Prostate gland (tissue), 2 donors: ENCODE measurements around the gene MACC1. TPM values are rescaled to one million over a fixed set of nuclear protein-coding genes. Genes with fewer than 3 reads are reported as not detected.

Experiments used
- DNase-seq: peaks from one replicate; pipeline ENCODE4 v3.0.0-alpha.2; 2019; ENCODE audit warnings: low spot score
- H3K27ac ChIP-seq, 2 donors: fragments of 200-600 bp; sonication (generic); 2 replicates each; pipeline ENCODE4 v1.5.1; 2017 to 2019
- H3K27me3 ChIP-seq: fragments of 200-600 bp; sonication (generic); replicated peaks from 2 replicates; pipeline ENCODE4 v1.5.1; 2019; ENCODE audit not compliant: insufficient read depth
- H3K36me3 ChIP-seq, 2 donors: fragments of 200-600 bp; sonication (generic); 1 replicate in 1 of 2; 2 replicates in 1 of 2; pipeline versions ENCODE4 v1.5.1 to v1.8.1; 2017 to 2019
- H3K4me1 ChIP-seq: fragments of 200-600 bp; sonication (generic); replicated peaks from 2 replicates; pipeline ENCODE4 v1.5.1; 2019
- H3K4me3 ChIP-seq, 2 donors: fragments of 200-600 bp; sonication (generic); 2 replicates each; pipeline ENCODE4 v1.5.1; 2017 to 2019
- H3K9me3 ChIP-seq: fragments of 200-600 bp; sonication (generic); 2 replicates; pipeline ENCODE4 v1.5.1; 2017
- CTCF ChIP-seq, 4 experiments: fragments of 200-600 bp in 2 of 4; fragments of 450-650 bp in 2 of 4; sonication (generic) in 2 of 4; IDR thresholded peaks; 1 replicate in 3 of 4; 2 replicates in 1 of 4; pipeline ENCODE4 v1.5.1; 2016 to 2019; ENCODE audit warnings: antibody characterized with exemption in 4 of 4, mild to moderate bottlenecking in 2 of 4, moderate library complexity in 2 of 4
- POLR2A ChIP-seq: fragments of 450-650 bp; IDR thresholded peaks from one replicate; pipeline ENCODE4 v1.6.1; 2016; ENCODE audit warnings: antibody characterized with exemption, mild to moderate bottlenecking
- POLR2AphosphoS5 ChIP-seq: sonication (generic); formaldehyde crosslinking; IDR thresholded peaks from one replicate; pipeline ENCODE4 v1.6.1; 2017; ENCODE audit warnings: antibody characterized with exemption
- WGBS: methylation state at CpG from one replicate; pipeline ENCODE4 v1.1.5; 2018; 5-methylcytosine and 5-hydroxymethylcytosine counted together
- intact Hi-C: fragments of 100-400 bp; cut with DNase I; formaldehyde crosslinking; loops from one replicate; pipeline ENCODE4 v1.14.2; 2022
- total RNA-seq, 2 donors: library from RNA; depleted of rRNA; stranded (reverse); fragments of >200 nt; gene quantifications; one replicate each; pipeline ENCODE4 v1.1.0, GENCODE V29; 2016

The MACC1 gene
- total RNA-seq, 2 donors from 2014 or later: 3.0 to 3.4 TPM

DNA sequence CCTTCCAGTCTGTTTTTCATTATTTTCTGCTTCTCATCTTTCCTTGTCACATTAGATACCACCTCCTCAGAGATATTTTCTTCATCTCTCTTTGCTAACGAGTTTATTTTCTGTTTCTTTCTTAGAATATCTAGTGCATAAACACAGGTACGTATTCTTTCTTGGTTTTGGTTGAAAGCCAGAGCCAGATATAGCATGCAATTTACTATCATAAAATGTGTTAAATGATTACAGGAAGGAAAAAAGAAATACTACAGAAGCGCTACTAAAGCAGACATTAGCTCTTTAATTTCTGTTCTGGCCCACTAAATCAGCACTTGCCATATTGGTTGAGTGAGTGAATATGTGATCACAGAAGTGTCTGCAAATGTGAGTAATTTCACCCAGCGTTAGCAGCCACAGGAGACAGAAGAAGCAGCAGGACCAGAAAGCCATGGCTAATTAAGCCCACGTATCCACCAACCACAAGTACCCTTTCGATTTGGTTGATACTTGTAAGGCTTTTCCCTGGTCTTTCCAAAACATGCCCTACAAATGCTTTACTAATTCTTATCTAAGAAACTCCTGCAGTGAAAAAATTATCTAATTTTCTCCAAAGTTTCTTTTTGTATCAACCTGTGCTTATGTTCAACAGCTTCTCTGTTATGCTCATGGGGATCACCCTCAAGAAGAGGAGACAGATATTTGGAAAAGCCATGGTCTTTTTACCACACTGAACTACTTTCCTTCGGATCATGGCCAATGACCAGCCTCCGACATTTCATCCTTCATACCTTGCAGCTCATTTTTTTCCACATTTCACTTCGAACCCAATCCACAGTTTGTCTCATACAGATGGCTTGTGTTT is 23.1 kb upstream of the MACC1 start:
- intact Hi-C loops: no loop called here
- 95% methylated on average over 9 of the region's 9 CpGs for WGBS
- DNase-seq: no peak
- Histone ChIP-seq H3K4me1 (no peaks in the 10 kb centered on the region), H3K4me3 (no peak overlapping the region), H3K27me3 (no peaks in the 10 kb centered on the region), H3K9me3 (no peaks in the 10 kb centered on the region), H3K27ac (no peak overlapping the region), H3K36me3 (no peaks in the 10 kb centered on the region)
- no peak for TF ChIP-seq CTCF (IDR thresholded peaks at IDR 0.05)

DNA sequence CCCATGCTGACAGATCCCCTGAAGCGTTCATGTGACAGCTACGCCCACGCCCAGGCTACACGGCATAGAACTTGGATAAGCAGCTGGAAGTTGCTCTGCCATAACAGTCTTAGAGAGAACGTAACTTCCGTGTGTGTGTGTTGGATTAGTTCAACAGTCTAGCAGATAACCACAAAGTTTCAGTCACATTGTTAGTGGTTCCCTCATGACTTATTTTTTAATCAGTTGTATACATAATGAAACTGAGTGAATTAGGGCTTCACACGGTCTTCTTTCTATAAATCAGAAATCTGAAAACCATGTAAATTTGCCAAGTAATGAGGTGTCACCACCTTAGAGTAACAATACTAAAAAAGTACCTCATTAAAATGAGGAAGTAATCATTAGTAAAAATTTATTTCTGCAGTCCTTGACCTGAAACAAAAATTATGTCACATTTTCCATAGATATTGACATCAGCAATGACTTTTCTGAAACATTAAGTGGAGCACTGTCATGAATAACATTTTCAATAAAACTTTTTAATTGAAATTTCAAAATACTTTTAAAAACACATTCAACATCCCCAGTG is 21.7 kb upstream of the MACC1 start:
- H3K27ac ChIP-seq: no peak overlapping the region
- intact Hi-C loops: no loop called here
- H3K4me3 ChIP-seq: no peak overlapping the region
- H3K36me3 ChIP-seq: no peaks in the 10 kb centered on the region
- 82% methylated on average over 7 of the region's 7 CpGs for WGBS
- no peaks in the 10 kb centered on the region for H3K4me1 ChIP-seq
- TF ChIP-seq POLR2AphosphoS5 (no peak), POLR2A (no peak), CTCF (IDR thresholded peaks at IDR 0.05) (no peak)
- H3K9me3 ChIP-seq: no peaks in the 10 kb centered on the region
- DNase-seq: no peak
- H3K27me3 ChIP-seq: no peaks in the 10 kb centered on the region

DNA sequence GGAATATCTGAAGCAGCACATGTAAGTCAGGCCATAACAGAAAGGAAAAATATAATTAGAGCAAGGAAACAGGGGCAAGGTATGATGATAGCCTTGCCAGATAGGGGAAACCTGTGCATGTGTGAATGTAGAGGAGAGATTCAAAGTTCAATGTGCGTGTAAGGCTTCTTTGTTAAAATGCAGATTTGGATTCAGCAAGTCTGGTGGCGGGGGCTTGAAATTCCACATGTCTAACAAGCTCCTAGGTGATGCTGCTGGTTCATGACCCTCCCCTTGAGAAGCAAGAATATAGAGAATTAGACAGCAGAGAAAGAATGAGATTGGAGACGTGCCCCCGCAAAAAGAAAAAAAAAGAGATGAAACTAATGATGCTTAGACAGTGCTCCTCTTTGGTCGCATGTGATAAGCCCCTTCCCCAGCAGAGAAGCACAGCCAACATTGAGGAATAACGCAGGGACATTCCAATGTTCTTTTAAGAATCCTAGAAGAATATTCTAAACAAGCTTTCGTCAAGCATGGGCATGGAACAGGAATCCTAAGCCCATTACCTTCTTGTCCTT is 21.1 kb upstream of the MACC1 start:
- WGBS: 89% methylated on average over 7 of the region's 7 CpGs
- no peaks in the 10 kb centered on the region for H3K4me1 ChIP-seq
- no peaks in the 10 kb centered on the region for H3K27me3 ChIP-seq
- H3K4me3 ChIP-seq: no peak overlapping the region
- TF ChIP-seq POLR2AphosphoS5 (no peak), CTCF (IDR thresholded peaks at IDR 0.05) (no peak), POLR2A (no peak)
- DNase-seq: no peak
- intact Hi-C loops: no loop called here
- no peak overlapping the region for H3K27ac ChIP-seq
- no peaks in the 10 kb centered on the region for H3K9me3 ChIP-seq
- H3K36me3 ChIP-seq: no peaks in the 10 kb centered on the region

DNA sequence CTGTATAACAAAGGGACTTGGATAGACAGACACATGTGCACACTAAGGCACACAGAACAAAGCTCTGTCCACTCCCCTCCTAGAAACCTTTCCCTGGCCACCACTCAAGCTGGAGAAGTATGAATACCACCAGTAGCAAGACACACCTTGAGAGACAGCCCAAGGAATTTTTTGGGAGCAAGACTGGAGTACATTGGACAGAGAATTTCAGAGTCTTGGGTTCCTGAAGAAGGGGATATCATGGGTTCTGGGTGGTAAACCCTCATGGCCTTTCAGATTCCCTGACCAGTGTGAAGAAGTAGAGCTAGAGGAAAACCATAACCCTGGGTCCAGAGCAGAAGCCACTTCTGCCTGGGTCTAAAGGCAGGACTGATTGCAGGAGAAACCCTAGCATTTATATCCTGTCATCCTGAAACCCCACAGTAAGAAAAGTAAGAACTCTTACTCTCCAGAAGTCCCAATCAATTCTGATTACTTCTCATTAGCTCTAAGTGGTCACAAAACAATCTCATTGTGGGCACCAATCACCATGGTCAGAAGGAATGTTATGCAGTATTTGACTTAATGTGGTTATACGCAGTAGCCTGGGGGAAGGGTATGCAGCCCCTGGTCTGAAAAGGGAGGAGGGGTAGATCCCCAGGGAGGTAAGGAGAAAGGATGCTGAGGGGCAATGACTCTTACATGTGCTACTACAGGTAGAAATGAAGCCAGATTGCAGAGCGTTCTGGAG is 20.4 kb upstream of the MACC1 start:
- DNase-seq: no peak
- Histone ChIP-seq H3K4me3 (no peak overlapping the region), H3K9me3 (no peaks in the 10 kb centered on the region), H3K4me1 (no peaks in the 10 kb centered on the region), H3K36me3 (no peaks in the 10 kb centered on the region), H3K27me3 (no peaks in the 10 kb centered on the region), H3K27ac (no peak overlapping the region)
- TF ChIP-seq CTCF (IDR thresholded peaks at IDR 0.05): no peak
- no peak for TF ChIP-seq POLR2A
- TF ChIP-seq POLR2AphosphoS5: no peak
- intact Hi-C loops: no loop called here
- 98% methylated on average over 2 of the region's 2 CpGs for WGBS
